ENCODE measurements around the gene ZNF385B.

- TF ChIP-seq EP300 (IDR thresholded peaks at IDR 0.05) (no peak), POLR2A (IDR thresholded peaks at IDR 0.05) (no peak), POLR2AphosphoS5 (IDR thresholded peaks at IDR 0.05) (no peak)
These were observed 269.1 kb downstream of the ZNF385B start for GRCh38 chr2:179592167-179592936.
